Measurements from ENCODE around the gene NT5C1B.

- TF ChIP-seq CTCF (IDR thresholded peaks at IDR 0.05; ENCODE audit: low read length) (no peak), EZH2phosphoT487 (IDR thresholded peaks at IDR 0.05; ENCODE audit: low read length) (no peak)
Measured at GRCh38 chr2:18630941-18631340, 41.6 kb upstream of the NT5C1B start.
